H1 (cell line): ENCODE measurements around the gene WWC2. TPM values are rescaled to one million over a fixed set of nuclear protein-coding genes. Genes with fewer than 3 reads are reported as not detected.

Source experiments
- EZH2 ChIP-seq: fragments of 200-600 bp; sonication (generic); IDR thresholded peaks from 2 replicates; pipeline ENCODE4 v1.7.1; 2012; ENCODE audit warnings: low read depth, mild to moderate bottlenecking, moderate library complexity, low read length, inconsistent platforms; ENCODE audit not compliant: severe bottlenecking
- polyA plus RNA-seq, 7 experiments: library from polyadenylated mRNA; depleted of rRNA in 3 of 7; stranded (reverse) in 5 of 7; unstranded in 2 of 7; fragments of >200 nt in 5 of 7; fragments of 200-250 nt in 2 of 7; gene quantifications; 1 replicate in 5 of 7; 2 replicates in 1 of 7; 4 replicates in 1 of 7; pipeline versions ENCODE4 v1.2.1 to v1.2.3, GENCODE V29; 2011 to 2013; ENCODE audit warnings: missing spikeins in 2 of 7, mixed read lengths in 2 of 7
- total RNA-seq: library from RNA; stranded (reverse); fragmentation: NEBNext Ultra II Directional; extraction: Animal tissue kit (Norgen Biotek cat#: 25700); gene quantifications from 2 replicates; pipeline ENCODE4 v1.2.1, GENCODE V29; 2021

WWC2 gene
- total and polyA plus RNA-seq, 2 of the 8 experiments (the other 6 are each of a cell fraction or from before 2014, with no cell fraction given), result 17.6 to 135 TPM

DNA sequence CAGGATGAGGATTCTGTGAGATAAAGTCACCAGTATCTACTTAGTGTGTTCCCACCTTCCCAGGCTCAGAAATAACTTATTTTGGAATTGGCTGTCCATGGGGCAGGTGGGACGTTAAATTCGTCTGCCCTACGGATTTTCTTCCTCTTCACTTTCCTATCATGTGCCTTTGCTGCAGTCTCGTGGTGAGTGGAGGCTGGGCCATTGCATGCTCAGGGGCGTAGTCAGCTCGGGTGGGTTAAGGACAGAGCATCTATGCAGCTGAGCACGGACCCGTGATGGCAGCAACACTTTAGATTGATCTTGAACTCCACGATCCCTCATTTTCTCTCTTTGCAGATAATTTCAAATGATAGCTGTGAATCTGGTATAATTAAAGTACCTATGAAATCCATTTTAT, 169.5 kb downstream of the WWC2 start (continued):
- TF ChIP-seq EZH2, result no peak
